GM21423 (cell line): ENCODE data around the gene ZNF518B.
A peak's percentile ranks its signal among the peaks of the same experiment; 100 is the strongest.
"Not testable (repeated sequence)": the region's sequence is repeated elsewhere in the genome, so short reads cannot be mapped to it uniquely, and the experiment has no call there.

ENCODE experiments used
- ATAC-seq: cut with Tn5 transposase; IDR thresholded peaks from one replicate; pipeline ENCODE4 v1.9.1; 2021; ENCODE audit warnings: mild to moderate bottlenecking, moderate library complexity; ENCODE audit not compliant: unreplicated experiment

Gene ZNF518B

GRCh38 chr4:10459305-10459704 lies 2.1 kb upstream of the ZNF518B start:
- ATAC-seq: no peak

GRCh38 chr4:10458177-10458576 lies 951 bp upstream of the ZNF518B start:
- ATAC-seq: no peak

GRCh38 chr4:10456595-10457254 lies 501 bp downstream of the ZNF518B start:
- ATAC-seq: peak; percentile 59

- no peak for ATAC-seq
Measured at GRCh38 chr4:10456260-10456594, 999 bp downstream of the ZNF518B start.

GRCh38 chr4:10455133-10455532 lies 2.1 kb downstream of the ZNF518B start:
- ATAC-seq: no peak

- ATAC-seq: no peak
Measured at GRCh38 chr4:10454726-10455125, 2.5 kb downstream of the ZNF518B start.

GRCh38 chr4:10454121-10454520 lies 3.1 kb downstream of the ZNF518B start:
- no peak for ATAC-seq

- no peak for ATAC-seq
Measured at GRCh38 chr4:10448991-10449390, 8.2 kb downstream of the ZNF518B start.

GRCh38 chr4:10442976-10443375 lies 14.2 kb downstream of the ZNF518B start:
- no peak for ATAC-seq

GRCh38 chr4:10441512-10441911 lies 15.7 kb downstream of the ZNF518B start:
- no peak for ATAC-seq

- ATAC-seq: no peak
Measured at GRCh38 chr4:10438924-10439323, 18.3 kb downstream of the ZNF518B start.

GRCh38 chr4:10437735-10438134 lies 19.5 kb downstream of the ZNF518B start:
- ATAC-seq: no peak

- not testable (repeated sequence) for ATAC-seq
Measured at GRCh38 chr4:10427680-10428079, 29.5 kb downstream of the ZNF518B start.

- no peak for ATAC-seq
Measured at GRCh38 chr4:10421344-10422055, 35.7 kb downstream of the ZNF518B start.

GRCh38 chr4:10417740-10418139 lies 39.5 kb downstream of the ZNF518B start:
- ATAC-seq: no peak

- ATAC-seq: no peak
Measured at GRCh38 chr4:10416441-10416840, 40.8 kb downstream of the ZNF518B start.

- peak; percentile 86 for ATAC-seq
Measured at GRCh38 chr4:10413177-10413576, 44.0 kb downstream of the ZNF518B start.

GRCh38 chr4:10405672-10406071 lies 51.6 kb downstream of the ZNF518B start:
- no peak for ATAC-seq

GRCh38 chr4:10403633-10404445 lies 53.4 kb downstream of the ZNF518B start:
- ATAC-seq: no peak

- ATAC-seq: no peak
Measured at GRCh38 chr4:10395971-10396580, 61.1 kb downstream of the ZNF518B start.
